Adrenal gland (tissue), 5 donors: ENCODE data around the gene SIDT1.

Source experiments
- POLR2A ChIP-seq, 2 donors: fragments of 450-650 bp; IDR thresholded peaks; one replicate each; pipeline ENCODE4 v1.6.1; 2017; ENCODE audit warnings: antibody characterized with exemption in 2 of 2, mild to moderate bottlenecking in 2 of 2, moderate library complexity in 1 of 2
- TF ChIP-seq, protein P1 (sequence below), 6 experiments: fragments of 450-650 bp in 4 of 6; fragments of 200-600 bp in 2 of 6; sonication (generic) in 1 of 6; IDR thresholded peaks; 1 replicate in 5 of 6; 2 replicates in 1 of 6; pipeline versions ENCODE4 v1.5.1 to v1.8.0; 2016 to 2021; ENCODE audit warnings: antibody characterized with exemption in 6 of 6, mild to moderate bottlenecking in 2 of 6, moderate library complexity in 1 of 6
- donor health status: DM: no; HTN: no; CAD: no.

DNA sequence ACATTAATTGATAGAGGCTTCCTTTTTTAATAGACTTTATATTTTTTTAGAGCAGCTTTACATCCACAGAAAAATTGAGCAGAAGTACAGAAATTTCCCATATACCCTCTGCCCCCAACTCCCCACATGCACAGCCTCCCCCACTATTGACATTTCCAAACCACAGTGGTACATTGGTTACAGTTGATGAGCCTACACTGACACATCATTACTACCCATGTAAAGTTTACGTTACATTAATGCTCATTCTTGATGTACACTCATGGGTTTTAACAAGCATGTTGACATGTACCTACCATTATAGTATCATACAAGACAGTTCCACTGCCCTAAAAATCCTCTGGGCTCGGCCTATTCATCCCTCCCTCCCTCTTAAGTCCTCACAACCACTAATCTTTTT lies 85.4 kb downstream of the SIDT1 start:
- TF ChIP-seq, protein P1, sequence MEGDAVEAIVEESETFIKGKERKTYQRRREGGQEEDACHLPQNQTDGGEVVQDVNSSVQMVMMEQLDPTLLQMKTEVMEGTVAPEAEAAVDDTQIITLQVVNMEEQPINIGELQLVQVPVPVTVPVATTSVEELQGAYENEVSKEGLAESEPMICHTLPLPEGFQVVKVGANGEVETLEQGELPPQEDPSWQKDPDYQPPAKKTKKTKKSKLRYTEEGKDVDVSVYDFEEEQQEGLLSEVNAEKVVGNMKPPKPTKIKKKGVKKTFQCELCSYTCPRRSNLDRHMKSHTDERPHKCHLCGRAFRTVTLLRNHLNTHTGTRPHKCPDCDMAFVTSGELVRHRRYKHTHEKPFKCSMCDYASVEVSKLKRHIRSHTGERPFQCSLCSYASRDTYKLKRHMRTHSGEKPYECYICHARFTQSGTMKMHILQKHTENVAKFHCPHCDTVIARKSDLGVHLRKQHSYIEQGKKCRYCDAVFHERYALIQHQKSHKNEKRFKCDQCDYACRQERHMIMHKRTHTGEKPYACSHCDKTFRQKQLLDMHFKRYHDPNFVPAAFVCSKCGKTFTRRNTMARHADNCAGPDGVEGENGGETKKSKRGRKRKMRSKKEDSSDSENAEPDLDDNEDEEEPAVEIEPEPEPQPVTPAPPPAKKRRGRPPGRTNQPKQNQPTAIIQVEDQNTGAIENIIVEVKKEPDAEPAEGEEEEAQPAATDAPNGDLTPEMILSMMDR (IDR thresholded peaks at IDR 0.05): no peak
- no peak for TF ChIP-seq POLR2A (IDR thresholded peaks at IDR 0.05)
